HG03432 (cell line): ENCODE data around the gene C22orf39.

Source experiments
- ATAC-seq: cut with Tn5 transposase; IDR thresholded peaks from one replicate; pipeline ENCODE4 v1.9.1; 2021; ENCODE audit warnings: mild to moderate bottlenecking, moderate library complexity; ENCODE audit not compliant: unreplicated experiment

Gene C22orf39

GRCh38 chr22:19477321-19478044 lies 30.0 kb upstream of the C22orf39 start:
- ATAC-seq = no peak

DNA sequence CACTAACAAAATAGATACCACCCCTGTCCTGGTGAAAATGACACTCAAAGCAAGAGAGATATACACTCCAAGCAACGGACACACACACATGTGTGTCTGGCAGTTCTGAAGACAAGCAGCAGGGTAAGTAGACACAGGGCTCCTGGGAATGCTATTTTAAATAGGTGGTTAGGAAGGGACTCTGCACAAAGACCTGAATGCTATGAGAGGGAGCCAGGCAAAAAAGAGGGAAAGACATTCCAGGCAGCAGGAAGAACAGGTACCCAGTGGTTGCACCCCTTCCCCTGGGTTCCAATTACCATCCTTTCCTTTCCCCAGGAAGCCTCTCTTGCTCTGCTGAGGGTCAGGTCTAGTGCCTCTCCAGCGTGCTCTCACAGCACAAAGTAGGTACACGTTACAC lies 28.5 kb upstream of the C22orf39 start:
- ATAC-seq = no peak

- ATAC-seq = no peak
These were observed 26.1 kb upstream of the C22orf39 start for GRCh38 chr22:19473578-19473977.

- no peak for ATAC-seq
These were observed 24.7 kb upstream of the C22orf39 start for GRCh38 chr22:19472233-19472632.

- ATAC-seq = no peak
These were observed 24.1 kb upstream of the C22orf39 start for GRCh38 chr22:19471572-19471971.

DNA sequence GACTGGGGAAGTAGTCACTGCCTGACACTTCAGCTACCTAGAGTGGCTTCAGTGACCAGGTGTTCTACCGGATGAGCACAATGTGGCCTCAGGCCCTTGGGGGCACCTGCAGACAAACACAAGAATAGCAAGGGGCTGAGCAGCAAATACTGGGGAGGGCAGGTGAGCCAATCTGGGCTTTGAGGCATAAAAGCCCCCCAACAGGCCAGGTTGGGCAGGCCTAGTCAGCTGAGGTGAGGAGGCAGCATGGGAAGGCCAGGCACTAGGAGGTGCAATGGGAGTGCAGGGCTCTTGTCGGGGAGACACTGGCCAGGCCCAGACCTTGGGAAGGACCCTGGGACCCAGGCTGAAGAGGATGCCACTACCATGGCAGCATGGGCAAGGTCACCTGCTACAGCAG lies 22.5 kb upstream of the C22orf39 start:
- ATAC-seq = no peak

DNA sequence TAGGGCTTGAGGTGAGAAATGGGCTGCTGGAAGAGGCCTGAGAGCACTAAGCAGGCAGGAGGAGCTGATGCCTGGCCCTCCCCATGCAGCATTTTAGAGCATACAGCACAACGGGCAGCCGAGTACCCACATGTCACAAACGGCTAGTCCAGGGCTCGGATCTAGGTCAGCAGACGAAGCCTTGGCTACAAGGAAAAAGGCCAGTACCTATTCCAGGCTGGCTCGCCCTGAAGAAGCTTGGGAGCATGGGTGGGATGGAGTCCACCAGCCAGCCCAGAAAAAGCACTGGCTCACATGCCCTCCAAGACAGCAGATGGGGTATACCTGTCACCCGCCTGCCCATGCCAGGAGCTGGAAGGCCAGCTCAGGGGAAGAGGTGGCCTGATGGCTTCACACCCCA lies 21.9 kb upstream of the C22orf39 start:
- ATAC-seq = no peak

DNA sequence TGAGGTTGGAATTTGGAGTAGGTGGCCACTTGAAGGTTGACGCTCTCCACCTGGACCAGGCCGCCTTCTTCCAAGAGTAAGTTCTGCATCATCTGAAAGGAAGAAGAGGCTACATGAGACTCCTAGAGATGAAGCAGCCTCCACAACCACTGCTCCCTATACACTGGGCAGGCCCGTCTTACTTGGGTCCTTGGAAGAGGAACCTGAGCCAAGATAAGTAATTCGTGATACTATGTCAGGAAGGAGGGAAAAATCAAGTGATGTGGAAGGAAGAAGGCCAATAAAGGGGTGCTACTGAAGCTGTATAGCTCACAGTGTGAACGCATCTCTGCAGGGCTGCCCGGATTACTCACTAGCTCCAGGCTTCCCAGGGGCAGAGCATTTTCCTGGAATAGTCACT lies 20.4 kb upstream of the C22orf39 start:
- no peak for ATAC-seq

- no peak for ATAC-seq
These were observed 19.6 kb upstream of the C22orf39 start for GRCh38 chr22:19466848-19467752.

- ATAC-seq = no peak
These were observed 18.7 kb upstream of the C22orf39 start for GRCh38 chr22:19466126-19466716.

DNA sequence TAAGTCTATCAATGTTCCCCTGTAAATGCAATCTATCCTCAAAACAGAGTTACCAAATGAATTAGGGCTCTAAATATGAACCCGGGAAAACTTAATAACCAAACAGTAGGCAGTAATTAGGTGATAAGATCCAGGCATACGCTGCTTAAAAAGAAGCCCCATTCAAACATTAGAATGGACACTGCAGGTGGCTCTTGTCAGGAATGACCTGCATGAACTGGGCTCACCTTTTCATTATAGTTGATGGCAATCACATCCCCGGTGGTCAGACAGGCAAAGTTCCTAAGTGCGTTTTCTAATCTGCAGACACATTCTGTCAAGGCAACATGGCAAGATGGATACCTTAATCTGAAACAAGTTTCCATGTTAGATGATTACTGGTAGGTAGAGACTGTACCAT lies 17.5 kb upstream of the C22orf39 start:
- no peak for ATAC-seq

DNA sequence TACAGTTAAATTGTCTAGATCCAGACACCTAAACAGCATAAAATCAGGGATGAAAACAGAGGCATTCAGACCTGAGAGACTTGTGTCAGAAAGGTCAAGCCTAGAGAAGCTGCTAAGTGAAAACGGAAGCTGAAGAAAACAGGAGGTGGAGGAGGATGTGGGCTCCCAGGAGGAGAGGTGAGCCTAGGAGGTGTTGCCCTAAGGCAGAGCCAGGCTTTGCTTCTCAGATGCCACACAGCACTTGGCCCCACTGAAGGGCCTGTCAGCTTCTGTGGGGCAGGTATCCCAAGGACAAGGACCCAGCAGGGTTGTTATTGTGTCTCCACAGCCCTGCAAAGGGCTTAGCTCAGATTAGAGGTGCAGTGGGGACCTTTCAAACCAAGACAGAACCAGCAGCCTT lies 17.0 kb upstream of the C22orf39 start:
- ATAC-seq = no peak

GRCh38 chr22:19463491-19464469 lies 16.3 kb upstream of the C22orf39 start:
- no peak for ATAC-seq

GRCh38 chr22:19463008-19463407 lies 15.5 kb upstream of the C22orf39 start:
- no peak for ATAC-seq

GRCh38 chr22:19461506-19461905 lies 14.0 kb upstream of the C22orf39 start:
- ATAC-seq = no peak

DNA sequence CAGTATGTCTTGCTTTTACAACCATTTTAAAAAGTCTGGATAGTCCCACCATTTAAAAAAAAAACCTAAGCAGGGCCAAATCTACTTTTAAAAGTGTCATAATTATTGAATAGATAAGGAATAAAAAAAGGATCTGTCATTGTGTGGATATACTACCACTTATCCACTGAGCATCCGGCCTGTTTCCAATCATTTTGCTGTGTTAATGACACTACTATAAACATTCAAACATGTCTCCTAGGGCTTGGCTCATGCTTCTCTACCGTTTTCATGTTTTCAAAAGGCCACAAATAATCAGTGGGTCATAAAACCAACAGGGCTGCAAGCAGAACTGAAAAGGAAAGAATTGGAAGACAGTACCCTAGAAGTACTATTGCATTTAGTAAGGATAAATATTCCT lies 12.5 kb upstream of the C22orf39 start:
- ATAC-seq = no peak

DNA sequence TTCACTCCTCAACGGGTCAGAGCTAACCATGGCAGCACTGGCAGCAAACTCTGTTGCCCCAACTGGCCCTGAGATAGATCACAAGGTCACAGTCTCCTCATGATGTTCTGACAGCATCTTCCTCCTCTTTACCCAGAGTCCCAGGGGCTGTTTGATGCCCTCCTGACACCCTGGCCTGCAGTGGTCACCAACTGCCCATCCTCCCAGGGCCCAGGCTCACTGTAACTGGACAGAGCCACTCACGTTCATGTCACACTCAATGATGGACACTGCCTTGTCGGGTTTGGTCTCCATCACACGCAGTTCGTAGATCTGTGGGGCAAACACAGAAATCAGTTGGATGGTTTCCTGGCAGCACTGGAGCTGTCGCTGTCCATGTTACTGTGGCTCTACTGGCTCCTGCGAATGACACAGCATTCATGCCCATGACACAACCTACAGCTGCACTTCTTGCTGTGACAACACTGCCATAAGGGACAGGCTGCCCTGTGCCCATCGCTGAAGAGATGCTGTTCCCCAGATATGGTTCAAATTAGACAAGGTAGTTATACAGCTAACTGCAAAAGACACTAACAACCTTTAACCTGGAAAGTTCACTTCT lies 10.4 kb upstream of the C22orf39 start:
- no peak for ATAC-seq

DNA sequence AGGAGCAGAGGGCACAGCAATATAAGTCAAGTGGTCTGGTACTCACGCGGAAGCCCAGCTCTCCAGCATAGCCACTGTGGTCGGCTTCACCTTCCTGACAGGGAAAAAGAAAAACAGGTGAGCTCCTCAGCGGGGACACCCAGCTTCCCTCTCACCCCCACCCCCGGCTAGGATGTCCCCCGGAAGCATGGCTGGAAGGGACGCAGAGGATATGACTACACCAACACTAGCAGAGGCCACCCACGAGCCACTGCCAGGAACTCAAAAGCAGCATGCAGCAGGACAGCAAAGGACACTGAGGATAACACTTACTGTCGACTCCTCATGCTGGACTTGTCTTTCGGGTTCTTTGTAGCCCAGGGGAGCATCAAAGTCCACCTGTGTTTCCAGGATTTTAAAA lies 9.0 kb upstream of the C22orf39 start:
- no peak for ATAC-seq

DNA sequence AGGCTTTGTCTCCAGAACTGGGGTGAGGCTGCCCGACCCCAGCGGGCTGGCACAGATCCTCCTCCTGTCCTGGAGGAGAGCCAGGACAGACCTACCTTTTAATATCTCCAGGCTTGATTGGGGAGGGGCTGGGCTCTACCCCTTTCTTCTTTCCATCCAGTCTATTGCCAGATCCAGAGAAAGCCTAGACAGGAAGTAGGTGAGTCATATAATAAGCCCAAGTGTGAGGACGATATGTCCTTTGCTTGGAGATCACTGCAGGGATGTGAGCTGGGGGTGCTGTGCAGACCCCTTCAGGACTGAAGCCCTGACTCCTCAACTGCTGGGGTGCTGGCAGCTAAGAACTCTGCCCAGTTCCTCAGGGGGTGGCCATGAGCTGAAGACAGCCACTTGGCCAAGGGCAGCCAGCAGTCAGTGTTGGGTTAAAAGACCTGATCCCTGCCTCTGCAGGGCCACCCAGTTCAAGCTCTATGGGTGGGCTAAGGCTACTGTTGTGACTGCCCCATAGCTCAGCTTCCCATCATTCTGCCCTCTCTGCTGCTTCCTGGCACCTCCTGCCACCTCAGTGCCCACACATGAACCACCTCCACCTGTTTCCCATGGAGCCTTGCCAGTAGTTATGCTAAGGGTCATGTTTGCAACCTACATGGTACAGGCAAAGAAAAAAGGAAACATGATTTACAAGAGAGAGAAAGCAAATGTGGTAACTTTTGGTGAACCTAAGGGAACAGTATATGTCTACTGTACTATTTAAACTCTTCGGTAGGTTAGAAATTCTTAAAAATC lies 8.3 kb upstream of the C22orf39 start:
- no peak for ATAC-seq
